CD4-positive, alpha-beta T cell treated with Interleukin-10 for 1 hour (primary cell): ENCODE measurements around the gene RASA3.
A peak's percentile ranks its signal among the peaks of the same experiment; 100 is the strongest.
"Not testable (repeated sequence)": the region's sequence is repeated elsewhere in the genome, so short reads cannot be mapped to it uniquely, and the experiment has no call there.

Experiments used
- DNase-seq: peaks from one replicate; pipeline ENCODE4 v3.0.0-alpha.2; 2020

RASA3 gene

DNA sequence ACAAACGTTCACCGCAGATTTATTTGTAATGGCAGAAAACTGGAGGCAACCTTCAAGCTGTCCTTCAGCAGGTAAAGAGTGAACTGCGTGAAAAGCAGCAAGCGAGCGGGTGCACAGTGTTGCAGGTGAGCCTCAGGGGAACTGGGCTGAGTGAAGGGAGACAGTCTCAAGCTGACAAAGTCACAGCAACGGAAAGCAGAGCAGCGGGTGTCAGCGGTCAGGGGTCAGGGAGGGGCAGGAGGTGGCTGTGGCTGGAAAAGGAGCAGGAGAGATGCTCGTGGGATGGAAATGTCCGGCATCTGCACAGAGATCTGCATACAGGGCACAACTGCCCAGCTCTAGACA lies 8.5 kb upstream of the RASA3 start:
- peak; percentile 49 for DNase-seq

DNA sequence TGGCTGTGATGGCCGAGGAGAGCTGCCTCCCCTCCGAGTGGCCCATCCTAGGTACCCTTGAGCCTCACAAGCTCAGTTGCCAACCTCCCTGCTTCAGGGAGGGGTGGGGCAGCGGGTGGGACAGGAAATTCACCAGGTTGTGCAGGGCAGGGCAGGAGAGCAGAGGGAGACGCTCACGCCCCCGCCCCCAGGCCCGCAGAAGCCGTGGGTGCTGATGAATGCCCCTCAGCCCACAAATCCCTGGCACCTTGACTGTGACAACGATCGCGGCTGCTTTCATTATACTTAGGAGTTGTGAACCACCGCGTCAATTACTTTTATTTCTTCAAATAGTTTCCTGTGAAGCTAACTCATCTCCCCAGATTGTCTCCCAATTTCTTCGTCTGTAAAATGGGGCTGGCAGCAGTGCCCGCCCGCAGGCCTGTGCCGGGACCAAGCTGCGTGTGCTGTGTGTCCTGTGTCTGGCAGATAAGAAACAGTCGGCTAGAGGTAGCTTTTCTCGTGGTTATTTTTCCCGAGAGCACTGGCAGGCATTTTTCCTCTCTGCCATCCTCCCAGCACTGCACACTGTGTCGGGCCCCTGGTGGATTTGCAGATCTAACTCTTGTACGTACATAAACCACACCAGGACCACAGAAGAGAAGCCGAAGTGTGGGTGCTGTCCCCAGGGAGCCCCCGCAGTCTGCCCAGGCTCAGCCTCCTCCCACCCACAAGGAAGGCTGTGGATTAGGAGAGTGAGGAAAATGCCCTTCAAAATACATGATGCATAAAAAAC lies 7.9 kb upstream of the RASA3 start:
- peak; percentile 63 for DNase-seq

DNA sequence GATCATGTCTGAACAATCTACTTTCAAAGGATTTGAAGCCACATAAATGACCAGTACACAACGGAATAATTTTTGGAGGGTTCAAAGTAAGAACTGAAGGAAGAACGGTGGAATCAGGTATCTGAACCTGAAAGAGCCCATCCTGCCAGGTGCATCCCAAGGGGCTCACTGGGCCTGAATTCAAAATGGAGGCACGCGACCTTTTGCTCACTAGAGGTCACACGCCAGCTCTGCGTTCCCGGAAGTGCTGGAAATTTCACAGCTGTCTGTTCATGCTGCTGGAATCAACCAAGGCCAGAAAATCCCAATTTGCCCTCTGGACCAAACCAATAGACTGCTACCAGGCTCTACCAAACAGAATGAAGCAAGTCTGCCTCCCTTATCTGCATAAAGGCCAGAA lies 4.2 kb upstream of the RASA3 start:
- no peak for DNase-seq

DNA sequence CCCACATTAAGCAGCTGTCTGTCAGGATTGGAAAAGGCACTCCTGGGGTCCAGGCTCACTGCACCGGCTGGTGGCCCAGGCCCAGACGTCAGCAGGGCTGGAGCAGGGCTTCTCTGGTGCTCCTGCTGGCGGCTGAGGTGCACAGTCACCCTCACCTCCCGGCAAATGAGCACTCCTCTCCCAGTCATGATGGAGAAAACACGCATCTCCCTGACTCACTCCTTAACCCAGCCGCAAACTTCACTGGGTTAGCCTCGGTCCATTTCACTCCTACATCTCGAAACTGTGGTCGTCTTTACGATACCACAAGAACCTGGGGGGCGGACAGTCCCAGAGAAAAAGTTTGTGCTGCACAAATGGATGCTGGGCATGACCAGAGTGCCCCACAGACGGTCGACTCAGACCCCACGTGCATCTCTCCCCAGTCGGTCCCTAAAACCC lies 3.3 kb upstream of the RASA3 start:
- no peak for DNase-seq

DNA sequence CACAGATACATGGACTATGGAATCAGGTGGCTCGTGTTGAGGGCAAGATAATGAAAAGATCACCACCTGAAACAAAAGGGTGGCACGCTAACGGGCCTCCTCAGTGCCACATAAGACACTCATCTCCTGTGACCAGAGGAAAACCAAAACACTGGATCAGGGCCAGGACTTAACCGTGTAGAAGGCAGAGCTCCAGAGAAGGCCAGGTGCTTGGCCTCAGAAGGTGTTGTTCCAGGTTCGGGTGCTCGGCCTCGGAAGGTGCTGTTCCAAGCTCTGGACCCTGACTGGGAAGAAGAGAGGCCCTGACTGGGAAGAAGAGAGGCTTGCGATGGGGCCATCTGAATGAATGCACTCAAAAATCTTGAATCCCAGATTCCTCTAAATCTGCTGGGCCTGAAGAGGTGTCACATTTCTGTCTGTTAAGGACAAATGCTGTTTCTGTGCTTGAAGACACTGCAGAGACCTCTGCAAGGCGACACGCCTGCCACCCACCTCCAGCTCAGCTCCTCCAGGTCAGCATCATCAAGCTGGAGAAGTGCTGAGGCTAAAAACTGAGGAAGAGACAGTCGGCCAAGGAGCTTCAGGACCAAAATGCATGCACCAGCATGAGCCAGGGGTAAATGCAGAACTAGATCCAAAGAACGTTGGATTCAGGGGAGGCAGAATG lies 2.7 kb upstream of the RASA3 start:
- DNase-seq, result no peak

DNA sequence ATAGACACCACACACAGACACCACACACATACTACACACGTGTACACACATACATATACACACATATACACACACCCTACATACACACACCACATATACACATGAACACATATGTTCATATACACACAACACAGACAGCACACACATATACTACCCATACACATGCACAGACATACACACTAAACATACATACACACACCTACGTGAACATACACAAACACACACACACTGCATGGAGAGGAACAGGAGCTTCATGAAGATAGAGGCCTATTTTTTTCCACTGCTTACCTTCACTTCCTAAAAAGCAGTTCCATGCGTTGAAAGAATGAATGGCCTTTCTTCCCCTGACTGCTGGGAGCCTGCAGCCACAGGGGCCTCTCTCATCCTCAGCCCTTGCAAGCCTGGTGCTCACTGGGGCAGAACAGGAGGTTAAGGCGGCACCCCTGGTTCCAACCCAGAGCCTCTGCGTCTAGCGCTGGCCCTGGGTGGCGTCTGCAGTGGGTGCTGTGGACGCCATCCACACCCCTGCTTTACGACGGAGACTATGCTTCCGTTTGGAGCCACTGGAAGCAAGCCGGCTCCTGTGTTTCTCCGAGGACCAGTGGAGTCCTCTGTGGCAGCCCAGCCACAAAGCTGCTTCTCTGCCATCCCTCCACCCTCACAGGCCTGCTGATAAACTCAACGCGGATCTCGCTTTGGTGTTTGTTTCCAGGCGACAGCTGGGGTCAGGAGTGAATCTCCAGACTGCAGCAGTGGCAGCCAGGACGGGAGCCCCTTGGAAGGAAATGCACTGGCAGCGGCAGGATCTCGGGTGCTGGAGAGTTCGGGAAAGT lies 1.9 kb upstream of the RASA3 start:
- peak; percentile 38 for DNase-seq

DNA sequence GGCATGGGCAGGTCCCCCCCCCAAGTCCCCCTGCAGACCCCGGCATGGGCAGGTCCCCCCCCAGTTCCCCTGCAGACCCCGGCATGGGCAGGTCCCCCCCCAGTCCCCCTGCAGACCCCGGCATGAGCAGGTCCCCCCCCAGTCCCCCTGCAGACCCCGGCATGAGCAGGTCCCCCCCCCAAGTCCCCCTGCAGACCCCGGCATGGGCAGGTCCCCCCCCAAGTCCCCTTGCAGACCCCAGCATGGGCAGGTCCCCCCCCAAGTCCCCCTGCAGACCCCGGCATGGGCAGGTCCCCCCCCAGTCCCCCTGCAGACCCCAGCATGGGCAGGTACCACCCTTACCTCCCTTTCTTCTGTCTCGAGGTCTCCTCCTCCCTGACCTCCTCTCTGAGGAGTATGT lies 1.1 kb upstream of the RASA3 start:
- DNase-seq, result not testable (repeated sequence)

DNA sequence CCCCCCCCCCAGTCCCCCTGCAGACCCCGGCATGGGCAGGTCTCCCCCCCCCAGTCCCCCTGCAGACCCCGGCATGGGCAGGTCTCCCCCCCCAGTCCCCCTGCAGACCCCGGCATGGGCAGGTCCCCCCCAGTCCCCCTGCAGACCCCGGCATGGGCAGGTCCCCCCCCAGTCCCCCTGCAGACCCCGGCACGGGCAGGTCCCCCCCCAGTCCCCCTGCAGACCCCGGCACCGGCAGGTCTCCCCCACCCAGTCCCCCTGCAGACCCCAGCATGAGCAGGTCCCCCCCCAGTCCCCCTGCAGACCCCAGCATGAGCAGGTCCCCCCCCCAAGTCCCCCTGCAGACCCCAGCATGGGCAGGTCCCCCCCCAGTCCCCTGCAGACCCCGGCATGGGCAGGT lies 703 bp upstream of the RASA3 start:
- not testable (repeated sequence) for DNase-seq

DNA sequence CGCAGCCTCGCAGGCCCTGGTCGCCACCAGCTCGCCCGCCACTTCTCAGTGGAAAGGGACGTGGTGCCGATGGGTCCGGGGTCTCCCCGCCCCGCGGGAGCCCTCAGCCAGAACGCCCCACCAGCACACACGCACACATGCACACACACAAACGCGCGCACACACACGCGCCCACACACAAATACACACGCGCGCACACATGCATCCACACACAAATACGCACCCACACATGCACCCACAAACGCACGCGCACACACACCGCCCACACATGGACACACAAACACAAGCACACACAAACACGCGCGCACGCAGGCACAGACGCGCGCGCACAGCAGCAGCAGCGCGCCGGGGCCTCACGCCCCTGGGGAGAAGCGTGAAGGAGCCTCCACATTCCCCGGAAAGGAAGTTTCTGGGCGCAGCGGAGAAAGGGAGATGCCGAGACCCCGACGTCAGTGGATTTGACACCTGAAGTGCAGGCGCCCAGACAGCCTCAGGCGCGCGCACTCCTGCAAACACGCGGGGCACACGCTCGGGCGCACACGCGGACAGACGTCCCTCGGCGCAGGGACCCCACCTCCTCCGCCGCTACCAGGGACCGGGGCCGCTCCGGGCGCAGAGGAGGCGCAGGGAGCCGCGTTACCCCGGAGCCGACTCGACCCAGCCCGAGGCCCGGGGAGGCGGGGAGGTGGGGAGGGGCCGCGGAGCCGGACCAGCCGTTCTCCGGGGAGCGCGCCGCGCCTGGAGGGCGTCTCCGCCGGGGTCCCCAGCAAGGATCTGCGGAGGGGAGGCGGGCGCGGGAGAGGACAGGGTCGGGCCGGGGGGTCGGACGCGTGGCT lies 622 bp downstream of the RASA3 start:
- DNase-seq, result peak; percentile 37

DNA sequence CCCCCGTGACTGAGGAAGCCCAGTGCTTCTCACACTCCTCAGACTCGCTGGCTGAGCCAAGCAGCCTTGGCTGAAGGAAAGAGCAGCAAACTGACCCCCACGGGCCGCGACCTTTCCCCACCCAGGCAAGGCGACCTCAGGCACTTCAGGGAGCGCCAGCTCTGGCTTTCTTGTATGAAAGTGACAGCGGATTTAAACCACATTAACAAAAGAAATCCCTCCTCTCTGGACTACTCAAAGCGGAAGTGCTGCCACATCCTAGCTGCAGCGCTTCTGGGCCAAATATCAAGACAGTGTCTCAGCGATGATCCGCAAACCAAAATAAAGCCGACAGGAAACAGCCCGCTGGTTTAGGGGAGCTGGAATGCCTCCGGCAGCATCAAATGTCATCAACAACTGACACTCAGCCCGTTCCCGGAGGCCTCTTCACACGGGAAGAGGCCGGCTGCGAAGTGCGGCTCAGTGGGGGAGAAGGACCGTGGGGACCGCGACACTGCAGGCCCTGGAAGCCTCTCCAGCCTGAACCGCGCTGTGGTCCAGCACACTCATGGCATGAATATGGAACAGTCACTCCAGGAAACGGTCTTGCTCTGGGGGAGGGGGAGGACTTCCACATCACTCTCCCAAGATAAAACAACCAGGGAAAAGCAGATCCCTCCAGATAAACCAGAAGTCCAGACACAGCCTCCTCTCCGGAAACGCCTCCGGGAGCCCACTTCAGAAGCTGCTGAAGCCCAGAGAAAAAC lies 1.4 kb downstream of the RASA3 start:
- peak; percentile 72 for DNase-seq

DNA sequence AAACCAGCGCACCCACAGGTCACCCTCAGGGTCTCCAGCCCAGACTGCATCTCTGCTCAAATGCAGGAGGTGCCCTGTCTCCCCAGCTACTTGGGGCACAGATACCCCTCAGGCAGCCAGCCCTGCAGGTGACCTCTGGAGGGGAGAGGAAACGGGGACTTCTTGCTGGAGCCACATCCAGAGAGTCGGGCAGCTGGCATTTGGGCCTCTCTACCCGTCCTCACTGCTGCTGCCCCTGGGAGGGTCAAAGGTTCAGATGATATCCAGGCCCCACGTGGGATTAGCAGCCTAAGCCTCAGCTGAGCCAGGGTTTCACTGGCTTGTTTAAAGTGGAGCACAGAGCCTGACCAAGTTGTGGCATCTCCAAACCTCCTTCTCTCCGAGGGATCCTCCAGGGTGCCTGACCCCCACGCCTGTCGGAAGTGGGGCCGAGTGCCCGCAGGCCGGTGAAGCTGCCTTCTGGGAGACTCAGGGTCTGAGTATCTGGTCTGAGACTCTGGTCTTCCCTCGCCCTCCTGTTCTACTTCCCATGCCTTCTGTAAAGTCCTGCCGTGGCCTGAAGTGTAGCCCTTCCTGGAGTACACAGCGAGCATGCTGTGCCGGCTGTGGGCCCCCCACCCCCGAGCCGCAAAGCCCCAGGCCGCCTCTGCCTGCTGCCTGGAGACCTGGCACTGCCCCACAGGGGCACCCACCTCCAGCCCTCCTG lies 2.1 kb downstream of the RASA3 start:
- no peak for DNase-seq

DNA sequence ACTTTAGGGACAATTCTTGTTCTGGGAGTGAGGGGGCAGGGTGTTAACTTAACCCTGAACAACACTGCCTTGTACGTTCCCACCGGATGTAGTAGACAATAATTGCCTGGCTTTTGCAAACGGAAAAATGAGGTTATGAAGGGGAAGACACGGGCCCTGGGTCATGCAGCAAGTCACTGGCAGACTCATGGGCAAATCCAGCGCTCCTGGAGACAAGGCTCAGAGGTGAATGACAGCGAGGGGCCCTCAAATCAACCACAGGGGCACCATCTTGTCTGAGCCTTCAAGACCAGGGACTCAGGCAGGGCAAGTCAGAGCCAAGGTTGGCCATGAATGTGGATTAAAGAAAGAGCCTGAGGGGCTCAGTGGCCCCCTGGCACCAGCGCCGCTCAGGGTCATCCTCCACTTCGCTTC lies 2.8 kb downstream of the RASA3 start:
- peak; percentile 35 for DNase-seq

DNA sequence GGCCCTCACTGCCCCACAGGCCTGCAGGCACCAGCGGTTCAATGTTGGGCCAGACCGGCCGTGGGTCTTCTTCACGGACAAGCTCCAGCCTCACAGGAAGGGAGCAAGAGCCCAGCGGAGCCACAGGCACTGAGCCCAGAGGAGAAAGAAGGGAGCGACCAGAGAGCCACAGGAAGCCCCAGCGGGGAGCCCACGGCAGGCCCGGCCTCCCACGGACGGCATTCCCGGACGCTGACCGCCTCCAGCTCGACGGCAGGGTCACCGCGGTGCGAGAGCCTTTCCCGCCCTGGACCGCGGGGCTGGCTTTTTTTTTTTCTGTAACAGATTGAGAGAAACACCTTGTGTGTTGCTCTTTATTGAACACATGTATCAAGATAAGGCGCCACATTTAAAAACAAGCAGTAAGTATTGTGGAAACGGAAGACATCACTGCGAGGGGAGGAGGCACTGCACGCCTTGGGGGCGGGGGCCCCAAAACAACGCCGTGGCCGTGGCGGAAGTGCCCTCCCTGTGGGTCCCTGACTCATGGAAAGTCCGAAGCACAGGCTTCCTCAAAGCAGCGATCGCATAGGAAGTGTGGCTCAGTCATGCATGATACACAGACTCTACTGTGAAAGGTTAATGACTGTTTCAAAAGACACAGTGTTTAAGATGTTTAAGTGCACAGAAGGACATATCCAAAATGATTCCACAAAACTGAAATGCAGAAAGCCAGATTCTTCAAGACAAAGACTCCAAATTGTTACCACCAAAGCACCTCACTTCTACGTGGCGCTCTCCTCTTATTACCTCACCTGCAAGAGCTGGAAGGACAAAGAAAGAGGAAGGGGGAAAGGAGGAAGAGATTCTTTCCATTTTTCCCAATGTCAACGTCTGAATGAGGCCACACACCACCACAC lies 3.5 kb downstream of the RASA3 start:
- DNase-seq, result peak; percentile 89

DNA sequence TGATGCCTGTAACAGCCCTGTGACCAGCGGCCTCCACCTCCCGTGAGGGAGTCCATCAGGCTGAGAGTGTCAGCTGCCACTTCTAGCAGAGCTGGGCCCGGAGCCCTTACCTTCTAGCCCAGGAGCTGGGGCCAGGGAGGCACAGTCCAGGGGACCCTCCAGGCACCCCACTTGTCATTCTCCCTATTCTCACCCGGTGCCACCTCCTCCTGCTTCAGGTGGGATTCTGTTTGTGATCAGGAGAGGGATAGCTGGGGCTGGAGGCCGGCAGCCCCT lies 4.1 kb downstream of the RASA3 start:
- DNase-seq, result no peak

DNA sequence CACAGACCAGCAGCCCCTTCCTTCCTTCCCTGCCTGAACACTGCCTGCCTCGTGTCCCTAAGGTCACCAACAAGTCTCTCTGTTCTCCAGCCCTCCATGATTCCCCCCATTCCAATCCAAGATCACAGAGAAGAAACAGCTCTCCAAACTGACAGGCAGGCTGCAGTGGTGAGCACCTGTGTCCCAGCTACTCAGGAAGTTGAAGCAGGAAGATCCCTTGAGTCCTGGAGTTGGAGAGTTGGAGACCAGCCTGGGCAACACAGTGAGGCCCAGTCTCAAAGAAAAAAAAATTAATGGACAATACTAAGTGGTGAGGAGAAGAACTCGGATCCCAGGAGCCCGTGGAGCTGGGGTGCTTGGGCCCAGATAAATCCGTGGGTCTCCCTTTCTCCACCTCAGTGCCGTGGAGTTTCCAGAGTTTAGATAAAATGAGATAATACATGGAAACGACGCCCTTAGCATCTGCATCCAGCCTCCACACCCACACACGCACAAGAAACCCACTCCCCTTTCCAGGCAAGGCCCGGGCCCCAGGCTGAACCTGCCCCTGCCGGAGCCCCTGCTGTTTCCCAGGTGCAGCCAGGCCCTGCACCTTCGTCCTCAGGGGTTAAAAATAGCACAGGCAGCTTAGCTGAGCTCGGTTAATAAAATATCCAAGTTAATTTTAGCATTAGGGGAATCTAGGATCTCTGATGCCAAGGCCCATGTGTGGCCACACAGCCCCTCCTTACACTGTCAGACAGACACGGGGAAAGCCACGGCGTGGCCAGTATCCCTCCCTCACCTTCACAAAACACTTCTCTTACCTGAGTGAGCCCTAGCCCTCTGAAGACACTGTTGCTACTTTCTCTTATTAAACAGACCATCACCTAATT lies 4.7 kb downstream of the RASA3 start:
- DNase-seq, result no peak

DNA sequence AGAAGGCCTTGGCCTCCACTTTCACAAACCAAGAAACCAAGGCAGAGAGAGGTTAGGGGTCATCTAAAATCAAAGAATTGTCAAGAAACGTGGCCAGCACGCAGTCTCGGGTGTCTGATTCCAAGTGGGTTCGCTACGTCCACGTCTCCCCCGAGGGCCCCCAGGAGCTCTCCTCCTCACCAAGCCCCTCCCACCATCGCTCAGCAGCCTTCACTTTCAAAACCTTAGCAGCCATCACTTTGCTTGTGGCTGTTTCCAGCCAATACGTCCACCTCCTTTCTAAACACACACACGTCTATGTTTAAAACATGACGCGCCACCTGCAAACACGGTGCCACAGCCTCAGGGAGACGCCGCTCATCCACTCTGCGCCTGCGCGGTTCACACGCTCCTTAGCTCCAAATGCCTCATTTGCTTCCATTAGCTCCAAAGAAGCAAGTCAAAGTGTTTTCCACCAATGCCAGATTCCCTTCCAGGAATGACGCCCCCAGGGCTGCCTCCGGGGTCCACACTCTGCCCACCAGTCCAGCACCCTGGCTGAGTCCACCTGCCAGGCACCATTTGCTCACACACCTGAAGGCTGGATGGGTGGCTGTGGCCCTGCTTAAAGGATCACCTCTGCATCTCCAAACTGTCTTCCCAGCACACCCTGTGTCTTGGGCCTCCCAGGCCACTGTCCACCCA lies 5.5 kb downstream of the RASA3 start:
- no peak for DNase-seq

DNA sequence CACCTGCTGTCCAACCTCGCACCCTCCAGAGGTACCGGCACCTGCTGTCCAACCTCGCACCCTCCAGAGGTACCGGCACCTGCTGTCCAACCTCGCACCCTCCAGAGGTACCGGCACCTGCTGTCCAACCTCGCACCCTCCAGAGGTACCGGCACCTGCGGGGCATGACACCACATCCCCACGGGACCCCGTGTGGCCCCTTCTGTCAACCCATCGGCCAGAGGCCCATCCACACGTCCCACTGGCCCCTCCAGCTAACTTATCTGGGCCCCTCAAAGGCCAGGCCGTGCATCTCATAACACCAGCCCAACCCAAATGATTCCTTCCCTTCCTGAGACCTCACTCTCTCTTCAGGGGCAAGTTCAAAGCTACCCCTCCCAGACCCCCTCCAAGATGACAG lies 6.3 kb downstream of the RASA3 start:
- DNase-seq, result not testable (repeated sequence)

DNA sequence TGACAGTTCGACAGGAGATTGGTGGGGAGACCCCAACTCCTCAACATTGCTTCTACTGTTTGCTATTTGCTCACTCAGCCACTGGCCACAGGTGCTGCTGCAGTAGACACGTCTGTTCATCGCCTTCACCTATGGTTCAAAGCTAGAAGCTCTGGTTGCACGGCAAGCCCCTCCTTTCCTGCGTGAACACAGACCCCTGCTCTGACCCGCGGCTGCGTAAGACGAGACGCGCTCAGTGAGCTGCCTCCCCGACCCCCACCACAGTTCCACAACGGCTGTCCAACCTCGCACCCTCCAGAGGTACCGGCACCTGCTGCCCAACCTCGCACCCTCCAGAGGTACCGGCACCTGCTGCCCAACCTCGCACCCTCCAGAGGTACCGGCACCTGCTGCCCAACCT lies 6.8 kb downstream of the RASA3 start:
- DNase-seq, result no peak

DNA sequence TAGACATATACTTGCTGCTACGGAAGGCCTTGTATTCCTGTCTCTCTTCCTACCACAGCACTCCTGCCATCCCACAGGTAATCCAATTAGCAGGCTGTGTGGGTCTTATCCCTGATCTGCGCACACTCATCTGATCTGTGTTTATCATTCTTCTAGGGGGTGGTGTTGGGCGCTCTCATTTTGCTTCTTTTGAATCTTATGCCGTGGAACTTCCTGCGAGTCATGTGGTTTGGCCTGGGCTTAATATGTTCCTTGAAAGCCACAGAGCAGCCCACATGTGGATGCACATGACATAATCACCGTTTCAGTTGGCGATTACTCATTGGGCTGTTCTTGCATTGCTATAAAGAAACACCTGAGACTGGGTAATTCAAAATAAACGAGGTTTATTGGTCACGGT lies 7.5 kb downstream of the RASA3 start:
- DNase-seq, result peak; percentile 70
